Sigmoid colon (tissue), 7 donors: ENCODE data around the gene PSD. TPM values are rescaled to one million over a fixed set of nuclear protein-coding genes. Genes with fewer than 3 reads are reported as not detected.

Source experiments
- DNase-seq: peaks from one replicate; pipeline ENCODE4 v3.0.0-alpha.2; 2019
- H3K27ac ChIP-seq, 4 donors: fragments of 200-600 bp; sonication (generic); one replicate each; pipeline ENCODE4 v1.5.1; 2016 to 2019; ENCODE audit warnings: mild to moderate bottlenecking in 1 of 4
- H3K27me3 ChIP-seq, 3 donors: fragments of 200-600 bp; sonication (generic); one replicate each; pipeline ENCODE4 v1.5.1; 2019; ENCODE audit warnings: mild to moderate bottlenecking in 1 of 3
- H3K36me3 ChIP-seq, 4 donors: fragments of 200-600 bp; sonication (generic); one replicate each; pipeline ENCODE4 v1.5.1; 2016 to 2019
- H3K4me1 ChIP-seq, 4 donors: fragments of 200-600 bp; sonication (generic); one replicate each; pipeline ENCODE4 v1.5.1; 2017 to 2019
- H3K4me3 ChIP-seq, 4 donors: fragments of 200-600 bp; sonication (generic); one replicate each; pipeline ENCODE4 v1.5.1; 2017 to 2019; ENCODE audit warnings: mild to moderate bottlenecking in 2 of 4, moderate library complexity in 1 of 4
- H3K9me3 ChIP-seq, 4 donors: fragments of 200-600 bp in 3 of 4; sonication (generic) in 3 of 4; one replicate each; pipeline versions ENCODE4 v1.5.1 to v1.6.1; 2013 to 2019
- CTCF ChIP-seq, 4 experiments: fragments of 450-650 bp in 3 of 4; fragments of 200-600 bp in 1 of 4; IDR thresholded peaks; one replicate each; pipeline ENCODE4 v1.5.1; 2016 to 2019; ENCODE audit warnings: antibody characterized with exemption in 4 of 4, mild to moderate bottlenecking in 3 of 4, moderate library complexity in 2 of 4
- EP300 ChIP-seq, 4 donors: sonication (generic); formaldehyde crosslinking; IDR thresholded peaks; one replicate each; pipeline ENCODE4 v1.6.1; 2017; ENCODE audit warnings: antibody characterized with exemption in 4 of 4
- POLR2A ChIP-seq, 2 donors: fragments of 450-650 bp; IDR thresholded peaks; one replicate each; pipeline ENCODE4 v1.6.1; 2016; ENCODE audit warnings: antibody characterized with exemption in 2 of 2, mild to moderate bottlenecking in 2 of 2, moderate library complexity in 2 of 2
- POLR2AphosphoS5 ChIP-seq, 4 donors: sonication (generic); formaldehyde crosslinking; IDR thresholded peaks; one replicate each; pipeline ENCODE4 v1.6.1; 2017; ENCODE audit warnings: antibody characterized with exemption in 4 of 4
- WGBS, 2 donors: extraction: QIAGEN DNeasy Blood & Tissue Kit; methylation state at CpG; one replicate each; pipeline ENCODE4 v1.1.7; 2013; 5-methylcytosine and 5-hydroxymethylcytosine counted together
- intact Hi-C: fragments of 100-400 bp; cut with DNase I; formaldehyde crosslinking; loops from one replicate; pipeline ENCODE4 v1.15.1; 2023
- polyA plus RNA-seq, 3 donors: library from polyadenylated mRNA; stranded (reverse); fragments of 200-250 nt; gene quantifications; one replicate each; pipeline ENCODE4 v1.2.3, GENCODE V29; 2013
- total RNA-seq, 4 donors: library from RNA; depleted of rRNA; stranded (reverse); fragments of >200 nt; gene quantifications; one replicate each; pipeline ENCODE4 v1.1.0, GENCODE V29; 2016
- donor health status: healthy with polysubstance abuse.
- donor health status: Bipolar disorder and iron deficiency.
- donor health status: healthy.

The PSD gene
- total and polyA plus RNA-seq, 7 donors = 0.69 to 449 (median 343) TPM

GRCh38 chr10:102399217-102400021 lies 19.2 kb downstream of the PSD start:
- H3K4me1 ChIP-seq = peaks cover 0 to 89% (median 81%) of the 10 kb centered on the region in 4 donors

GRCh38 chr10:102398172-102399020 lies 20.2 kb downstream of the PSD start:
- Histone ChIP-seq H3K4me3 (peak overlapping the region; percentile 40 to 59 (median 51)), H3K4me1 (peaks cover 0 to 87% (median 79%) of the 10 kb centered on the region in 4 donors), H3K27me3 (no peaks in the 10 kb centered on the region), H3K27ac (peak overlapping the region; percentile 95 to 99 (median 98)), H3K36me3 (peaks cover 28 to 51% (median 40%) of the 10 kb centered on the region in 4 donors), H3K9me3 (no peaks in the 10 kb centered on the region)
- WGBS, 2 donors = 85 to 90% methylated on average over 21 of the region's 21 CpGs
- intact Hi-C loops = loop anchor here (10.0 kb wide), 1 partner anchor 246 kb away; the partner anchor contains the start of gene TRIM8
- TF ChIP-seq EP300 (IDR thresholded peaks at IDR 0.05) = no peak
- TF ChIP-seq POLR2AphosphoS5 (IDR thresholded peaks at IDR 0.05) = peak; percentile 5 to 41 (median 22)
- no peak for TF ChIP-seq POLR2A (IDR thresholded peaks at IDR 0.05)
- DNase-seq = no peak

More at GRCh38 chr10:102399217-102400021, 19.2 kb downstream of the PSD start:
- peaks cover 34 to 59% (median 44%) of the 10 kb centered on the region in 4 donors for H3K36me3 ChIP-seq
- TF ChIP-seq POLR2A (IDR thresholded peaks at IDR 0.05) (peak; percentile 37 to 45), POLR2AphosphoS5 (IDR thresholded peaks at IDR 0.05) (peak; percentile 90 to 94 (median 94)), CTCF (IDR thresholded peaks at IDR 0.05) (peak; percentile 90 to 95 (median 91)), EP300 (IDR thresholded peaks at IDR 0.05) (peak in 1 of 4 donors; percentile 6)
- DNase-seq = peak; percentile 95
- peak overlapping the region; percentile 40 to 59 (median 51) for H3K4me3 ChIP-seq
- WGBS, 2 donors = 3 to 4% methylated on average over 72 of the region's 72 CpGs
- H3K9me3 ChIP-seq = no peaks in the 10 kb centered on the region
- H3K27me3 ChIP-seq = no peaks in the 10 kb centered on the region
- intact Hi-C loops = loop anchor here (10.0 kb wide), 1 partner anchor 245 kb away; the partner anchor contains the start of gene TRIM8
- H3K27ac ChIP-seq = peak overlapping the region; percentile 95 to 99 (median 98)

GRCh38 chr10:102397222-102398171 lies 21.1 kb downstream of the PSD start:
- peaks cover 0 to 79% (median 72%) of the 10 kb centered on the region in 4 donors for H3K4me1 ChIP-seq
- H3K4me3 ChIP-seq = peak overlapping the region; percentile 61 to 76 (median 68)
- intact Hi-C loops = loop anchor here (10.0 kb wide), 1 partner anchor 247 kb away; the partner anchor contains the start of gene TRIM8
- no peaks in the 10 kb centered on the region for H3K9me3 ChIP-seq
- peak overlapping the region; percentile 97 to 99 (median 98) for H3K27ac ChIP-seq
- WGBS, 2 donors = 92 to 94% methylated on average over 14 of the region's 14 CpGs
- H3K27me3 ChIP-seq = no peaks in the 10 kb centered on the region
- H3K36me3 ChIP-seq = peaks cover 22 to 42% (median 32%) of the 10 kb centered on the region in 4 donors
- DNase-seq = no peak
- TF ChIP-seq CTCF (IDR thresholded peaks at IDR 0.05) (no peak), POLR2A (IDR thresholded peaks at IDR 0.05) (no peak), EP300 (IDR thresholded peaks at IDR 0.05) (no peak), POLR2AphosphoS5 (IDR thresholded peaks at IDR 0.05) (peak in 1 of 4 donors; percentile 15)

DNA sequence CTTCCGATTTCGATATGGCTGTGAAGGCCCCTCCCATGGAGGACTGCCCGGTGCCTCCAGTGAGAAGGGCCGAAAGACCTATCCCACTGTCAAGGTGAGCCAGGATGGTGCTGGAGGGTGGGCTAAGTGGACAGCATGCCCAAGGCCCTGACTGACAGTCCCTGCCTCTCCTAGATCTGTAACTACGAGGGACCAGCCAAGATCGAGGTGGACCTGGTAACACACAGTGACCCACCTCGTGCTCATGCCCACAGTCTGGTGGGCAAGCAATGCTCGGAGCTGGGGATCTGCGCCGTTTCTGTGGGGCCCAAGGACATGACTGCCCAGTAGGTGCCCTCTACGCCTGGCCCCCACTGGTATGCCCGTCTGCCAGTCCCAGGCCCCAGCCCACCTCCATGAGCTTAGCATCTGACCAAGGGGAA lies 21.8 kb downstream of the PSD start:
- Histone ChIP-seq H3K4me1 (peaks cover 0 to 72% (median 64%) of the 10 kb centered on the region in 4 donors), H3K36me3 (peaks cover 15 to 34% (median 26%) of the 10 kb centered on the region in 4 donors), H3K27ac (peak overlapping the region; percentile 97 to 99 (median 98)), H3K27me3 (no peaks in the 10 kb centered on the region), H3K4me3 (peak overlapping the region; percentile 61 to 76 (median 68)), H3K9me3 (no peaks in the 10 kb centered on the region)
- intact Hi-C loops = loop anchor here (1.0 to 10.0 kb wide), 2 partner anchors 11 to 248 kb away; partner anchors contain the start of gene TRIM8
- DNase-seq = no peak
- no peak for TF ChIP-seq POLR2A (IDR thresholded peaks at IDR 0.05)
- peak in 2 of 4 donors; percentile 11 to 34 for TF ChIP-seq POLR2AphosphoS5 (IDR thresholded peaks at IDR 0.05)
- 92% methylated on average over 12 of the region's 12 CpGs for whole genome bisulfite sequencing, 2 donors
